ENCODE measurements around the gene TRAPPC5. TPM values are rescaled to one million over a fixed set of nuclear protein-coding genes. Genes with fewer than 3 reads are reported as not detected.

TRAPPC5 gene
- total RNA-seq, 1 experiment from 2014 or later: 124 TPM

GRCh38 chr19:7654401-7654800, 26.2 kb upstream of the TRAPPC5 start (continued):
- no peak for TF ChIP-seq HMGXB4 (CRISPR knock-in tag; IDR thresholded peaks at IDR 0.05)

- H3K27me3 Mint-ChIP-seq (ENCODE audit: low read depth): peaks cover 69% of the 10 kb centered on the region
- H3K9me3 Mint-ChIP-seq: no peaks in the 10 kb centered on the region
- peaks cover 7% of the 10 kb centered on the region for H3K4me1 Mint-ChIP-seq
- no peak for ATAC-seq
- no peaks in the 10 kb centered on the region for H3K36me3 Mint-ChIP-seq
- no peak overlapping the region for H3K4me3 Mint-ChIP-seq
- ChIA-PET CTCF (interaction anchor here (1.0 to 2.7 kb wide), 4 partner anchors 25 to 149 kb away, joined by 3 to 12 read pairs (median 8); partner anchors contain the start of gene TRAPPC5), POLR2A (no interaction called here)
- H3K27ac Mint-ChIP-seq: no peak overlapping the region
- DNase-seq (ENCODE audit: low spot score): no peak
- no peak for TF ChIP-seq CTCF (IDR thresholded peaks at IDR 0.05)
- no peak for TF ChIP-seq CDX4 (CRISPR knock-in tag; IDR thresholded peaks at IDR 0.05; ENCODE audit: borderline replicate concordance)
- TF ChIP-seq AR (CRISPR knock-in tag; IDR thresholded peaks at IDR 0.05): no peak
- TF ChIP-seq GTF2I (CRISPR knock-in tag; conservative IDR thresholded peaks at IDR 0.05): no peak
- no peak for TF ChIP-seq ATF6 (CRISPR knock-in tag; IDR thresholded peaks at IDR 0.05)
- no peak for TF ChIP-seq USF1 (CRISPR knock-in tag; IDR thresholded peaks at IDR 0.05)
- TF ChIP-seq PRRX2 (CRISPR knock-in tag; IDR thresholded peaks at IDR 0.05): no peak
- TF ChIP-seq ZNF396 (CRISPR knock-in tag; IDR thresholded peaks at IDR 0.05; ENCODE audit: borderline replicate concordance): no peak
- TF ChIP-seq USF2 (CRISPR knock-in tag; IDR thresholded peaks at IDR 0.05): no peak
- no peak for TF ChIP-seq ZNF512 (CRISPR knock-in tag; IDR thresholded peaks at IDR 0.05; ENCODE audit: borderline replicate concordance)
- no peak for TF ChIP-seq NFE2L1 (CRISPR knock-in tag; IDR thresholded peaks at IDR 0.05)
- no peak for TF ChIP-seq PREB (CRISPR knock-in tag; IDR thresholded peaks at IDR 0.05; ENCODE audit: borderline replicate concordance)
- no peak for TF ChIP-seq AFF4 (CRISPR knock-in tag; IDR thresholded peaks at IDR 0.05; ENCODE audit: borderline replicate concordance)
- TF ChIP-seq SP1 (CRISPR knock-in tag; conservative IDR thresholded peaks at IDR 0.05): no peak
Measured at GRCh38 chr19:7655581-7655980, 25.1 kb upstream of the TRAPPC5 start.
